HG02884 (cell line): Measurements from ENCODE around the gene MDFIC.

ENCODE experiments used
- ATAC-seq: cut with Tn5 transposase; IDR thresholded peaks from one replicate; pipeline ENCODE4 v1.9.1; 2021; ENCODE audit warnings: mild to moderate bottlenecking, moderate library complexity; ENCODE audit not compliant: unreplicated experiment

MDFIC gene

GRCh38 chr7:114924038-114924712, 2.3 kb downstream of the MDFIC start:
- ATAC-seq, result no peak

DNA sequence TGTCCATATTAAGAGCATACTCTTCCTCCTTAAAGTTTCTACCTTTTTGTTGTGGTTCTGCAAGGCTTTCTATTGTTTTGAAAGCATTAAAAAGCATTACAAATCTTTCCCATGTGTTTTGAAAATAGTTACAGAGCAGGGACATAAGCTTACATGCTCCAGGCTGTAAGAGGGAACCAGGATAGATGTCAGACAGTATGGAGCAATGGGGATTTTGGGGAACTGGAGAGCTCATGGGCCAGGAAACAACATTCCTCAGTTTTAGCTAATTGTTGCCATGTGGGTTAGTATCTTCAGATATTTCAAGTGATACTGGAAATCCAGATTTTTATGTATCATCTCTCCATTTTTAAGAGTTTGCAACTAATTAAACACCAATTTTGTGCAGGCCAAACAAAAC, 3.5 kb downstream of the MDFIC start:
- ATAC-seq, result no peak

DNA sequence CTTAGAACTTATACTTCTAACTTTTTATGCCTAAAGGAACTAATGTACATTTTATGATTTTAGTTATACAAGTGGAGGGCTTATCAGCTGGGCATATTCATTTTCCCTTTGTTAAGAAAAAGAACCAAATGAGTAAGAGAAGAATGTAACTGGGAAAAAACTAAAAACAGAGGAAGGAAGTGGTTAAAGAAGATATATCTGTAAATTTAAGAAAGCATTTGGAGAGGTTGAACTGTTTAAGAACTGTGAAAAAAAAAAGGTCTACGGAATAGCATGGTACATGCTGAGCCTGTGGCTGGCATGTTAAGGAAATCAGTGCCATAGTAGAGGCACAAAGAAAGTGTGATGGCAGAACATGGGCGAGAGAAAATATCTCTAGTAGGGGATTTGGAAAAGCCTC, 6.2 kb downstream of the MDFIC start:
- no peak for ATAC-seq

- no peak for ATAC-seq
These were observed 7.7 kb downstream of the MDFIC start for GRCh38 chr7:114929570-114929969.

GRCh38 chr7:114930107-114930661, 8.3 kb downstream of the MDFIC start:
- ATAC-seq, result no peak

DNA sequence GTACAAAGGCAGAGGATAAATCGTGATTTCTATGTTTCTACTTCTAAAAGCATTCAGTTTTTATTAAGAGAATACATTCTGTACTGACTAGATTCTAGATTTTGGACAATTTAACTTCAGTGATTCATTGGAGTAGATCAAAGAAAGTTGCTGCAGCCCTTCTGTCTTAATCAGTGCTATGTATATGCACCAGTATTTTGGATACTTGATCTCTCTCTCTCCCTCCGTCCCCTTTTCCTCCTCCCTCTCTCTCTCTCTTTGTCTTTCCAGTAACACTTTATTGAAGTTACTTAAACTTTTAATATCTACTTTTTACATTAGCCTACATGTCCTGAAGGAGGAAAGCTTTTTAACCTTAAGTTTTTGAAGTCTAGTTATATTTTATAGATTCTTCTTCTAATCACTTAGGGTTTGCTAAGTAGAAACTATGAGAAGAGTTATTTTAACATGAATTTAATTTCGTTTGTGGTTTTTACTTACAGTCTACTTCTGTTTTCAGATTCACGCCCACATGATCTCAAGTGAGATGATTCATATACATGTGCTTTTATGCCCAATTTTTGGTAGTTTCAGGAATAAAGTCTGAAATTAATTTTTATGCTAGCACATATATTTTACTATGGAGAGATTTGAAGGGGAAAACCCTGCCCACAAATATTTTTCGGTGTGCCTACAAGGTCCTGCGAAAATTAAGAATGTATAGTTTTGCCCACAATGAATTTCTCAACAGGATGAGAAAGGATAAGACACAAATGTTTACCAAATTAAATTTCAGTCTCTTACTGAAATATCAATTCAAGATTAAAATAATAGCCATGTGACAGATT, 9.1 kb downstream of the MDFIC start:
- ATAC-seq, result peak; percentile 45

DNA sequence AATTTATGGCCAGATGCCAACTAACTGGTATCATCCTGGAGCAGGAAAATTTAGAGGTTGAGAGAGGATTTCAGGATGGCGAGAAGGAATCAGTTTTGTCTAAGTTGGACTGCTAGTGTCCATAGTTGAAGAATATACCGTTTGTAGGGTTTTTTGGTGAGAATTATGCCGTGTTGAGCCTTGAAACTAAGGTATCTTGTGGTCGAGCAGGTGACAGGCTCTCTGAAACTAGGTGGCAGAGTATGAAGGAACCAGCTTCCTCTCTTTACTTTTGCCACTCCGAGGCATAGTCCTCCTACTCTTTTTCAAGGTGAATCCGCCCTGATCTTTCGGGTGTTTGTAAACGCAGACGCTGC, 9.7 kb downstream of the MDFIC start:
- ATAC-seq, result peak; percentile 60

GRCh38 chr7:114932991-114933390, 11.1 kb downstream of the MDFIC start:
- ATAC-seq, result no peak

GRCh38 chr7:114933658-114934057, 11.8 kb downstream of the MDFIC start:
- ATAC-seq, result no peak

- no peak for ATAC-seq
These were observed 12.2 kb downstream of the MDFIC start for GRCh38 chr7:114934086-114934485.

- ATAC-seq, result no peak
These were observed 12.8 kb downstream of the MDFIC start for GRCh38 chr7:114934713-114935112.

DNA sequence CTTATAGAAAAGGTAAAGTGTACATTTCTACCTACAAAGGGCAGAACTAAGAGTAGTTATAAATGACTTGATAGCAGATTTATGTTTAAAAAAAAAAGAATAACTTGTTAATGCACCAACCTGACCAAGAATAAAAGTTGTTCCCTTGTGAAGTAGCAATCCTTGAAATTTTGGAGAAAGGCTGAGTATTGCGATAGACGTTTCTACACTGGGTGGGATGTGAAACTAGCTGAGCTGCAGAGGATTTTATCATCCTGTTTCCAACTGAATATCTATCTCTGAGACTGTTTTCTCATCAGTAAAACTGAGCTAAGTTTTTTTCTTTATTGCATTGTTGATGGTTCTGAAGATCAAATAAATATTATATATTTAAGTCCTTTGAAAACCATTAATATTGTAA, 14.6 kb downstream of the MDFIC start:
- ATAC-seq, result no peak

DNA sequence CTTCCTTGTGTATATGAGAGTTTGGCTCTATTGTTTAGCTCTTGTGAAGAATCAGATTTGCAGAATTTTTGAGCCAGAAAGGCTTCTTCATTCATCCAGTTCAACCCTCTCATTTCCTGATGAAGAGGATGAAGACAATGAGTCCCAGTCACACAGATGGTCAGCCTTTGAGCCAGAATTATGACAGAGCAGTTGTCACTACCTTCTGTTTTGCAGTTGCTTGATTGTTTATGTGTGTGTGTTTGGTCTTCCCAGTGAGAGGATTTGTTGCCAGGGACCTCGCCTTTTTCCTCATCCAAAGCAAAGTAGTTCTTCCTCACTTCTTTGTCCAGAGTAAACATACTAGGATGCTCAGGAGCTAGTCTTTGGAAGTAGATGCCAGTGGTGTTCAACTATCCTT, 15.6 kb downstream of the MDFIC start:
- ATAC-seq, result no peak

DNA sequence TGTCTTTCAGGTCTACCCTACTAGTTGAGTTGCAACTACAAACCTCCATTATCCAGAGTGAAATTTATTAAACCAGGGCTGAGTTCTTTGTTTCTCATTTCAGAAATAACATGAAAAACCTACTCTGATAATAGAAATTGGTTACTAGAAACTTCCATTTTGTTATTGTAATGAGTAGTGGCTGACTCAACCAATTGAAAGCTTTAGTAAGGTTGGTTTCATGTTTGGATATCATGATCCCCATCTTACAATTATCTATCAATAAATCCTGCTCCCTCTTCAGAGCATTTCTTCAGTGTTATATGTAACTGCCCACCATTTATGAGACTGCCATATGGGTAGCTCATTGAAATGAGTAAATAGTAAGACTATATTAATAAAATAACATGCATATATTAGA, 16.9 kb downstream of the MDFIC start:
- no peak for ATAC-seq

DNA sequence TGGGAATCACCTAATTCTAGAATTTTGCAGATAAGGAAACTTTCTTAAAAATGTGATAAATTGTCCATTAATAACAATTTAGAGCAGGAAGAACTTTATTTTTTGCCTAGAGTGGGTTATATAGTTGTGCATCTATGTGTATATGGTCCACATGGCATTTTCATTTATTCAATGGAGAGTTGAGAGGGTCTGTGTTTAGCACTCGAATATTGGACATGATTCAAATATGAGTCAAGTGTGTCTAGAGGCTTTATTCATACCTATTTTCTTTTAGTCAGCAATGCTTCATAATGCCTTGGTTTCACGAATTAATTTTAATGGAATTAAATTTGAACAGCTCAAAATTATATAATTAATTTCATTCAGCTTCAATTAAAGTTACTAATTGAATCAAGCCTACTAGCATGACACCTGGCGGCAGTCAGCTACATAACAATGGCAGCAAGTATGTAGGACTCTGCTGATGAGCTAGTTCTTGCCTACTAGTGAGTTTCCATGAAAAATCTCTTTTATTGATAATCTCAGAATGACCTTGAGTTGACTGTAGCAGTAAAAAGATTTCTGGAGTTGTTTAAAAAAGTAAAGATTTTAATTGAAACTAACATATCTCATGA, 17.7 kb downstream of the MDFIC start:
- no peak for ATAC-seq

GRCh38 chr7:114940220-114940619, 18.3 kb downstream of the MDFIC start:
- no peak for ATAC-seq

DNA sequence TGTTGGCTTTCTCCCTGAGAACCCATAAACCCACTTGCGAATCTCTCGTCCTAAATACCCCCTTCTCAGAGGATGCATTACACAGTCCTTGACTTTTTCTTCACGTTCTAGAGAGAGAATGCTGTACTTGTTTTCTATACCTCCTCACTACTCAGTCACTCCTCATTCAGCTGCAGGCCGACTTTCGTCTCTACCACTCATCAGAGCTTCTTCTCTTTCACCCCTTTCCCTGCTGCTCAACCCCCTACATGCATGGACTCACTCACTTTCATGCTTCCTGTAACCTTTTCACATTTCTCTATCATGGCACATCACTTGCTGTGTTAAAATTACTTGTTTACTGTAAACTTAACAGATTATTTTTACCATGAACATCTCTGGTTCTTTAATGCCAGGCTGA, 19.8 kb downstream of the MDFIC start:
- ATAC-seq, result peak; percentile 33

DNA sequence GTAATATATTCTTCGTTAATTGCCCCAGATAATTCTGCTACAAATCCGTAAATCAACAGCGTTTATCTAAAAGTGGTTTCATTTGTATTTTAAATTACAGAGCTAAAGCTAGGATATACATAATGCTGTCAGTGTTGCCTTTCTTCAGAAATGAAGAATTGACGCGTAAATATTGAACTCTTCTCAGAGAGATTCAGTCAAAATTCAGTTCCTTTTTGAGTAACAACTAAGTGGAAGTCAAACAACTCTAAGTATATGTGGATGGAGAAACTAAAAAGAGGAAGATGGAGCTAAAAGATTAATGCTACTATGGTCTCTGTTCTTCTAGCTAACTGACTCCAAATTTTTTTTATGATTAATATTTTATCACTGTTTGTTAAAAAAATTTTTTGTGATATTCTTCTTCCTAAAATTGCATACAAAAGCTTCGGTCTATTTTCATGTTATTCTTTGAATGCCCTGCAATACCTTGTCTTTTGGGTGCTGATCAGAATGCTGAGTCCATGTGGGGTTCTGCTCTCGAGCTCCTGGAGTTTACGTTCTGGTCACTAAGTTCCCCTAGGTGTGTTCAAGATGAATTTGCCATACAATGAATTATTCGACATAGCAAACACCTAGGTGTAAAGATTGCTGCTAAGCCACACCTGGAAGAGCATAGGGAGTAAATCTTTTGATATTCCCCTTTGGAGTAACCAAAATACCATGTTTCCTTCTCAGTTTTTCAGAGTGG, 20.7 kb downstream of the MDFIC start:
- ATAC-seq, result peak; percentile 69

- no peak for ATAC-seq
These were observed 21.6 kb downstream of the MDFIC start for GRCh38 chr7:114943530-114943929.

- ATAC-seq, result no peak
These were observed 22.3 kb downstream of the MDFIC start for GRCh38 chr7:114943953-114944744.
